Fibroblast of lung (primary cell): ENCODE data around the gene SP140. TPM values are rescaled to one million over a fixed set of nuclear protein-coding genes. Genes with fewer than 3 reads are reported as not detected.
"Not testable (repeated sequence)": the region's sequence is repeated elsewhere in the genome, so short reads cannot be mapped to it uniquely, and the experiment has no call there.

Source experiments
- DNase-seq, 2 donors: peaks; one replicate each; pipeline versions ENCODE4 v3.0.0 to v3.0.0-alpha.2; 2010; ENCODE audit warnings: low read depth in 2 of 2
- H2AFZ ChIP-seq: 2 replicates; pipeline ENCODE4 v1.5.1; 2012; ENCODE audit warnings: low read length, control low read depth, inconsistent platforms
- H3K27ac ChIP-seq: 2 replicates; pipeline ENCODE4 v1.5.1; 2011; ENCODE audit warnings: low read length, control low read depth; ENCODE audit not compliant: insufficient read depth
- H3K27me3 ChIP-seq: 2 replicates; pipeline ENCODE4 v1.5.1; 2011; ENCODE audit warnings: mild to moderate bottlenecking, low read length; ENCODE audit not compliant: control insufficient read depth, insufficient read depth
- H3K36me3 ChIP-seq: 2 replicates; pipeline ENCODE4 v1.5.1; 2011; ENCODE audit warnings: low read length; ENCODE audit not compliant: control insufficient read depth, insufficient read depth
- H3K4me1 ChIP-seq: 2 replicates; pipeline ENCODE4 v1.5.1; 2011; ENCODE audit warnings: low read length; ENCODE audit not compliant: control insufficient read depth, insufficient read depth; ENCODE audit errors: extremely low read depth
- H3K4me2 ChIP-seq: 2 replicates; pipeline ENCODE4 v1.5.1; 2011; ENCODE audit warnings: low read length, control low read depth; ENCODE audit not compliant: insufficient read depth; ENCODE audit errors: extremely low read depth
- H3K4me3 ChIP-seq, 4 experiments: fragments of 200-600 bp in 1 of 4; sonication (generic) in 1 of 4; replicated peaks in 1 of 4; 2 replicates each; pipeline ENCODE4 v1.5.1; 2011 to 2016; ENCODE audit warnings: low read length in 4 of 4, low read depth in 3 of 4, mild to moderate bottlenecking in 3 of 4, control low read depth in 2 of 4, inconsistent platforms in 1 of 4, mixed read lengths in 1 of 4; ENCODE audit not compliant: insufficient read depth in 1 of 4; ENCODE audit errors: control extremely low read depth in 1 of 4
- H3K79me2 ChIP-seq: 2 replicates; pipeline ENCODE4 v1.5.1; 2012; ENCODE audit warnings: mild to moderate bottlenecking, low read length, inconsistent platforms; ENCODE audit not compliant: control insufficient read depth, insufficient read depth
- H3K9ac ChIP-seq: 2 replicates; pipeline ENCODE4 v1.5.1; 2011; ENCODE audit warnings: mild to moderate bottlenecking, low read length, control low read depth; ENCODE audit not compliant: insufficient read depth
- H3K9me3 ChIP-seq: 2 replicates; pipeline ENCODE4 v1.5.1; 2012; ENCODE audit warnings: low read depth, low read length; ENCODE audit not compliant: control insufficient read depth, insufficient read depth
- H4K20me1 ChIP-seq: 2 replicates; pipeline ENCODE4 v1.5.1; 2011; ENCODE audit warnings: low read length; ENCODE audit not compliant: control insufficient read depth, insufficient read depth; ENCODE audit errors: extremely low read depth
- EZH2 ChIP-seq: IDR thresholded peaks from 2 replicates; pipeline ENCODE4 v1.5.1; 2012; ENCODE audit warnings: low read length, control low read depth, mild to moderate bottlenecking; ENCODE audit errors: missing control alignments
- polyA plus RNA-seq, 2 donors: library from polyadenylated mRNA; depleted of rRNA in 1 of 2; stranded (reverse) in 1 of 2; unstranded in 1 of 2; fragments of >200 nt; gene quantifications; 2 replicates each; pipeline ENCODE4 v1.2.1, GENCODE V29; 2011 to 2012; ENCODE audit warnings: missing spikeins in 1 of 2
- total RNA-seq: library from RNA; depleted of rRNA; stranded (reverse); fragments of >200 nt; gene quantifications from 2 replicates; pipeline ENCODE4 v1.2.1, GENCODE V29; 2014
- TF ChIP-seq, protein P1 (sequence below), 2 donors: IDR thresholded peaks in 1 of 2; conservative IDR thresholded peaks in 1 of 2; 1 replicate in 1 of 2; 2 replicates in 1 of 2; pipeline ENCODE4 v1.5.1; 2011 to 2012; ENCODE audit warnings: low read length in 2 of 2, control low read depth in 1 of 2, inconsistent platforms in 1 of 2, low read depth in 1 of 2, mild to moderate bottlenecking in 1 of 2

Gene SP140
- total and polyA plus RNA-seq, 2 donors (not counting 1 experiment from before 2014, with no cell fraction given) = 0.17 to 0.33 TPM

DNA sequence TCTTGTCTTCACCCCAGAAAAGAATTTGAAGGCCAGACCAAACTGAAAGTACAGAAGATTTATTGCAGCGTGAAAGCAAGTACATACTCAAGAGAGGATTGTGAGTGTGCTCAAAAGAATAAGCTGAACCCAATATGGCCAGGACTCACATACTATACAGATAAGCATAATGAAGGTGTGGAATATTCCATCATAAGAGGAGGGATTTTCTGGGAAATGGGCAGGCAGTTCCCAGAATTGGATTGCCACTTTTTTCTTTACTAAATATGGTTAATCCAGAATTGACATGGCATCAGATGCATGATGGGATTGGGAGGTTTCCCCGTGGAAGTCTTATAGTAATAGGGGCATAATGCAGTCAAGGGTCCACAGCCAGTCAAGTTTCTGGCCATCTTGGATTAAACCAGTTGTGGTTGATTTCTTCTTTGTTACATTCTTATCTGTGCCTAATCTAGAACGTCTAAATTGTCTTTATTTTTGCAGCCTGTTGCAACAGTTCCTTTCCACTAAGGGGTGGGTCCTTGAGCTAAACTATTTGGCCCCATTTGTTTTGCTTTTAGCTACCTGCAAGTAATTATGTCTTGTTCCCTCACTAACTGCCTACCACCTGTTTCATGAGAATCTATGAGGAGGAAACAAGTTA, 110.4 kb downstream of the SP140 start:
- DNase-seq = no peak
- Histone ChIP-seq H3K79me2 (no peaks in the 10 kb centered on the region), H4K20me1 (no peaks in the 10 kb centered on the region), H3K4me1 (no peaks in the 10 kb centered on the region), H3K4me3 (no peak overlapping the region), H3K9ac (no peak overlapping the region), H3K4me2 (no peak overlapping the region), H3K9me3 (no peaks in the 10 kb centered on the region), H3K27me3 (no peaks in the 10 kb centered on the region), H3K36me3 (no peaks in the 10 kb centered on the region), H2AFZ (no peak overlapping the region), H3K27ac (no peak overlapping the region)
- TF ChIP-seq, protein P1, sequence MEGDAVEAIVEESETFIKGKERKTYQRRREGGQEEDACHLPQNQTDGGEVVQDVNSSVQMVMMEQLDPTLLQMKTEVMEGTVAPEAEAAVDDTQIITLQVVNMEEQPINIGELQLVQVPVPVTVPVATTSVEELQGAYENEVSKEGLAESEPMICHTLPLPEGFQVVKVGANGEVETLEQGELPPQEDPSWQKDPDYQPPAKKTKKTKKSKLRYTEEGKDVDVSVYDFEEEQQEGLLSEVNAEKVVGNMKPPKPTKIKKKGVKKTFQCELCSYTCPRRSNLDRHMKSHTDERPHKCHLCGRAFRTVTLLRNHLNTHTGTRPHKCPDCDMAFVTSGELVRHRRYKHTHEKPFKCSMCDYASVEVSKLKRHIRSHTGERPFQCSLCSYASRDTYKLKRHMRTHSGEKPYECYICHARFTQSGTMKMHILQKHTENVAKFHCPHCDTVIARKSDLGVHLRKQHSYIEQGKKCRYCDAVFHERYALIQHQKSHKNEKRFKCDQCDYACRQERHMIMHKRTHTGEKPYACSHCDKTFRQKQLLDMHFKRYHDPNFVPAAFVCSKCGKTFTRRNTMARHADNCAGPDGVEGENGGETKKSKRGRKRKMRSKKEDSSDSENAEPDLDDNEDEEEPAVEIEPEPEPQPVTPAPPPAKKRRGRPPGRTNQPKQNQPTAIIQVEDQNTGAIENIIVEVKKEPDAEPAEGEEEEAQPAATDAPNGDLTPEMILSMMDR (conservative IDR thresholded peaks at IDR 0.05 in 1 of 2, IDR thresholded peaks at IDR 0.05 in 1 of 2; ENCODE audit: low read depth in 1 of 2, low read length in 2 of 2) = no peak
- no peak for TF ChIP-seq EZH2

DNA sequence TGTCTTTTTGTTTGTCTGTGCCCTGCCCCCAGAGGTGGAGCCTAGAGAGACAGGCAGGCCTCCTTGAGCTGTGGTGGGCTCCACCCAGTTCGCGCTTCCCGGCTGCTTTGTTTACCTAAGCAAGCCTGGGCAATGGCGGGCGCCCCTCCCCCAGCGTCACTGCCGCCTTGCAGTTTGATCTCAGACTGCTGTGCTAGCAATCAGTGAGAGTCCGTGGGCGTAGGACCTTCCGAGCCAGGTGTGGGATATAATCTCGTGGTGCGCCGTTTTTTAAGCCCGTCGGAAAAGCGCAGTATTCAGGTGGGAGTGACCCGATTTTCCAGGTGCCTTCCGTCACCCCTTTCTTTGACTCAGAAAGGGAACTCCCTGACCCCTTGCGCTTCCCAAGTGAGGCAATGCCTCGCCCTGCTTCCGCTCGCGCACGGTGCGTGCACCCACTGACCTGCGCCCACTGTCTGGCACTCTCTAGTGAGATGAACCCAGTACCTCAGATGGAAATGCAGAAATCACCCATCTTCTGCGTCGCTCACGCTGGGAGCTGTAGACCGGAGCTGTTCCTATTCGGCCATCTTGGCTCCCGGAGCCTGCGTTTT, 116.5 kb downstream of the SP140 start:
- DNase-seq, H3K36me3 ChIP-seq, H3K27ac ChIP-seq, H3K4me2 ChIP-seq, H2AFZ ChIP-seq, H3K27me3 ChIP-seq, H3K4me3 ChIP-seq, H4K20me1 ChIP-seq, H3K79me2 ChIP-seq, H3K4me1 ChIP-seq, H3K9me3 ChIP-seq, H3K9ac ChIP-seq: not testable (repeated sequence)

DNA sequence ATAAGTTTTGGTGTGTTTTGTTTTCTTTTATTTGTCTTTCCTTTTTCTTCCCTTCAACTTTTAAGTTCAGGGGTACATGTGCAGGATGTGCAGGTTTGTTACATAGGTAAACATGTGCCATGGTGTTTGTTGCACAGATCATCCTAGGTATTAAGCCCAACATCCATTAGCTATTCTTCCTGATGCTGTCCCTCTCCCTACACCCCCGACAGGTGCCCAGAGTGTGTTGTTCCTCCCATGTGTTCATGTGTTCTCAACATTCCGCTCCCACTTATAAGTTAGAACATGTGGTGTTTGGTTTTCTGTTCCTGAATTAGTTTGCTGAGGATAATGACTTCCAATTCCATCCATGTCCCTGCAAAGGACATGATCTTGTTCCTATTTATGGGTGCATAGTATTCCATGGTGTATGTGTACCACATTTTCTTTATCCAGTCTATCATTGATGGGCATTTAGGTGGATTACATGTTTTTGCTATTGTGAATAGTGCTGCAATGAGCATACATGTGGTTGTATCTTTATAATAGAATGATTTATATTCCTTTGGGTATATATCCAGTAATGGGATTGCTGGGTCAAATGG, 117.6 kb downstream of the SP140 start:
- H3K4me2 ChIP-seq, DNase-seq, H3K9ac ChIP-seq, H3K27ac ChIP-seq, H3K4me3 ChIP-seq, H2AFZ ChIP-seq, H3K27me3 ChIP-seq, H4K20me1 ChIP-seq, H3K9me3 ChIP-seq, H3K4me1 ChIP-seq, H3K36me3 ChIP-seq, H3K79me2 ChIP-seq: not testable (repeated sequence)

- Histone ChIP-seq H3K27ac (no peak overlapping the region), H3K36me3 (no peaks in the 10 kb centered on the region), H3K79me2 (peaks cover 5% of the 10 kb centered on the region), H3K4me3 (no peak overlapping the region), H4K20me1 (no peaks in the 10 kb centered on the region), H3K9me3 (no peaks in the 10 kb centered on the region), H2AFZ (no peak overlapping the region), H3K27me3 (no peaks in the 10 kb centered on the region), H3K4me1 (no peaks in the 10 kb centered on the region), H3K9ac (no peak overlapping the region), H3K4me2 (no peak overlapping the region)
- peak in 1 of 2 donors; percentile 23 for DNase-seq
- TF ChIP-seq EZH2 = no peak
- TF ChIP-seq, protein P1 (conservative IDR thresholded peaks at IDR 0.05 in 1 of 2, IDR thresholded peaks at IDR 0.05 in 1 of 2; ENCODE audit: low read depth in 1 of 2, low read length in 2 of 2) = no peak
Observed at GRCh38 chr2:230343747-230344146, 118.2 kb downstream of the SP140 start.
